GM23338 (cell line): ENCODE results near the gene AGRN. TPM values are rescaled to one million over a fixed set of nuclear protein-coding genes. Genes with fewer than 3 reads are reported as not detected.

Experiments
- ATAC-seq: fragments of 200-7000 bp; cut with Tn5 transposase; 3 replicates; pipeline ENCODE4 v1.9.1; 2020
- DNase-seq: peaks from one replicate; pipeline ENCODE4 v3.0.0-alpha.2; 2015; ENCODE audit warnings: low spot score
- H2AFZ ChIP-seq: fragments of 200-600 bp; sonication (generic); 2 replicates; pipeline ENCODE4 v1.8.0; 2016; ENCODE audit warnings: antibody characterized with exemption, mild to moderate bottlenecking, moderate library complexity
- H3F3A ChIP-seq: fragments of 200-600 bp; sonication (generic); replicated peaks from 2 replicates; pipeline ENCODE4 v1.8.0; 2017; ENCODE audit warnings: antibody characterized with exemption, mixed run types, low read depth
- H3K27ac ChIP-seq: fragments of 200-600 bp; sonication (generic); 2 replicates; pipeline ENCODE4 v1.6.1; 2016; ENCODE audit warnings: low read depth
- H3K27me3 ChIP-seq: fragments of 200-600 bp; sonication (generic); 2 replicates; pipeline ENCODE4 v1.8.0; 2016; ENCODE audit warnings: mild to moderate bottlenecking, mixed run types, moderate library complexity; ENCODE audit not compliant: insufficient read depth
- H3K36me3 ChIP-seq: fragments of 200-600 bp; sonication (generic); 2 replicates; pipeline ENCODE4 v1.8.0; 2016; ENCODE audit warnings: mild to moderate bottlenecking; ENCODE audit not compliant: insufficient read depth
- H3K4me1 ChIP-seq: fragments of 200-600 bp; sonication (generic); 2 replicates; pipeline ENCODE4 v1.8.0; 2016; ENCODE audit warnings: mild to moderate bottlenecking, moderate library complexity; ENCODE audit not compliant: insufficient read depth
- H3K4me2 ChIP-seq: fragments of 200-600 bp; sonication (generic); 2 replicates; pipeline ENCODE4 v1.7.1; 2017; ENCODE audit warnings: mixed run types
- H3K4me3 ChIP-seq: fragments of 200-600 bp; sonication (generic); 2 replicates; pipeline ENCODE4 v1.6.1; 2016; ENCODE audit warnings: mixed run types
- H3K79me2 ChIP-seq: fragments of 200-600 bp; sonication (generic); replicated peaks from 2 replicates; pipeline ENCODE4 v1.8.0; 2017; ENCODE audit warnings: mild to moderate bottlenecking; ENCODE audit not compliant: insufficient read depth
- H3K9me2 ChIP-seq: fragments of 200-600 bp; sonication (generic); 2 replicates; pipeline ENCODE4 v1.8.0; 2017; ENCODE audit not compliant: insufficient read depth
- H4K20me1 ChIP-seq: fragments of 200-600 bp; sonication (generic); replicated peaks from 2 replicates; pipeline ENCODE4 v1.8.0; 2017; ENCODE audit warnings: mild to moderate bottlenecking; ENCODE audit not compliant: insufficient read depth
- H3K27ac Mint-ChIP-seq: 2 replicates; pipeline ENCODE4 v1.8.0; 2020; ENCODE audit warnings: inconsistent platforms, mild to moderate bottlenecking, moderate library complexity, mixed read lengths
- H3K27me3 Mint-ChIP-seq: 3 replicates; pipeline ENCODE4 v1.8.0; 2022; ENCODE audit warnings: low read depth, mild to moderate bottlenecking, moderate library complexity, mixed read lengths, inconsistent platforms; ENCODE audit not compliant: insufficient read depth, poor library complexity
- H3K36me3 Mint-ChIP-seq: 3 replicates; pipeline ENCODE4 v1.8.0; 2021; ENCODE audit warnings: low read depth, mild to moderate bottlenecking, inconsistent platforms, moderate library complexity, mixed read lengths
- H3K4me1 Mint-ChIP-seq: 3 replicates; pipeline ENCODE4 v1.8.0; 2020; ENCODE audit warnings: mild to moderate bottlenecking, inconsistent platforms, mixed read lengths
- H3K4me3 Mint-ChIP-seq: 3 replicates; pipeline ENCODE4 v1.8.0; 2021; ENCODE audit warnings: moderate library complexity, mild to moderate bottlenecking, inconsistent platforms, mixed read lengths
- H3K9me3 Mint-ChIP-seq: 3 replicates; pipeline ENCODE4 v1.8.0; 2020; ENCODE audit warnings: moderate library complexity, mild to moderate bottlenecking, inconsistent platforms, mixed read lengths
- CREB1 ChIP-seq: fragments of 250-450 bp; sonication (Bioruptor Pico); IDR thresholded peaks from 2 replicates; pipeline ENCODE4 v1.5.0; 2020; ENCODE audit warnings: low read depth, mild to moderate bottlenecking, moderate library complexity
- CTCF ChIP-seq, 2 experiments: fragments of 200-600 bp in 1 of 2; sonication (generic) in 1 of 2; conservative IDR thresholded peaks; 2 replicates each; pipeline versions ENCODE4 v1.5.1 to v1.6.1; 2016 to 2017; ENCODE audit warnings: antibody characterized with exemption in 2 of 2, low read depth in 2 of 2, mild to moderate bottlenecking in 2 of 2, moderate library complexity in 1 of 2
- ETS1 ChIP-seq: IDR thresholded peaks from 2 replicates; pipeline ENCODE4 v1.6.1; 2016; ENCODE audit warnings: antibody characterized with exemption
- EZH2 ChIP-seq: fragments of 200-600 bp; sonication (generic); IDR thresholded peaks from one replicate; pipeline ENCODE4 v1.8.0; 2017; ENCODE audit warnings: antibody characterized with exemption, mild to moderate bottlenecking, low read depth; ENCODE audit not compliant: unreplicated experiment
- EZH2phosphoT487 ChIP-seq: fragments of 200-600 bp; sonication (generic); IDR thresholded peaks from one replicate; pipeline ENCODE4 v1.8.1; 2018; ENCODE audit warnings: antibody characterized with exemption; ENCODE audit not compliant: unreplicated experiment
- NANOG ChIP-seq: IDR thresholded peaks from 2 replicates; pipeline ENCODE4 v1.6.1; 2016; ENCODE audit warnings: antibody characterized with exemption, borderline replicate concordance
- REST ChIP-seq: IDR thresholded peaks from one replicate; pipeline ENCODE4 v1.6.1; 2018; ENCODE audit warnings: antibody characterized with exemption; ENCODE audit not compliant: unreplicated experiment
- STAT1 ChIP-seq: IDR thresholded peaks from one replicate; pipeline ENCODE4 v1.6.1; 2016; ENCODE audit warnings: antibody characterized with exemption; ENCODE audit not compliant: unreplicated experiment
- ZNF114 ChIP-seq: fragments of 250-450 bp; sonication (Bioruptor Pico); IDR thresholded peaks from 2 replicates; pipeline ENCODE4 v1.5.0; 2020; ENCODE audit warnings: mild to moderate bottlenecking, moderate library complexity
- ZNF331 ChIP-seq: fragments of 250-450 bp; sonication (Bioruptor Pico); IDR thresholded peaks from 2 replicates; pipeline ENCODE4 v1.5.0; 2020; ENCODE audit warnings: low read depth, mild to moderate bottlenecking, moderate library complexity
- polyA plus RNA-seq: library from polyadenylated mRNA; unstranded; fragments of >200 nt; fragmentation: Nextera tagmentation; extraction: Ambion mirVana; gene quantifications from 2 replicates; pipeline ENCODE4 v1.2.1, GENCODE V29; 2016
- total RNA-seq: library from RNA; depleted of rRNA; stranded (reverse); fragments of >200 nt; shearing (Covaris generic); gene quantifications from 2 replicates; pipeline ENCODE4 v1.2.3, GENCODE V29; 2014

AGRN gene
- total and polyA plus RNA-seq, 2 experiments from 2014 or later, result 12.3 to 185 TPM

- Histone ChIP-seq H3F3A (peaks cover 7% of the 10 kb centered on the region), H3K4me2 (no peak overlapping the region), H3K9me2 (no peaks in the 10 kb centered on the region), H3K79me2 (no peaks in the 10 kb centered on the region), H3K4me1 (no peaks in the 10 kb centered on the region; the same call in 1 of the 2 replicates), H3K4me3 (no peak overlapping the region), H3K27ac (no peak overlapping the region), H4K20me1 (0 out of 2 replicates have a peak, but pooled peaks cover 2% of the 10 kb centered on the region), H3K27me3 (peaks cover 17% of the 10 kb centered on the region; the same call in 1 of the 2 replicates), H3K36me3 (no peaks in the 10 kb centered on the region), H2AFZ (no peak overlapping the region)
- peaks cover 5% of the 10 kb centered on the region for H3K36me3 Mint-ChIP-seq
- peaks cover 5% of the 10 kb centered on the region for H3K9me3 Mint-ChIP-seq
- peaks cover 30% of the 10 kb centered on the region for H3K27me3 Mint-ChIP-seq
- TF ChIP-seq ETS1, result no peak
- no peak for TF ChIP-seq ZNF114 (CRISPR knock-in tag)
- TF ChIP-seq STAT1, result no peak
- no peak for TF ChIP-seq NANOG
- TF ChIP-seq EZH2, result no peak
- TF ChIP-seq REST, result no peak
- no peak overlapping the region for H3K27ac Mint-ChIP-seq
- H3K4me1 Mint-ChIP-seq, result peaks cover 4% of the 10 kb centered on the region
- no peak overlapping the region for H3K4me3 Mint-ChIP-seq
- DNase-seq, result no peak
- no peak for ATAC-seq
Observed at GRCh38 chr1:973459-974292, 46.2 kb upstream of the AGRN start.

GRCh38 chr1:974293-974640, 45.7 kb upstream of the AGRN start:
- H3K4me3 ChIP-seq, result no peak overlapping the region
- H3F3A ChIP-seq, result peaks cover 5% of the 10 kb centered on the region
- H3K79me2 ChIP-seq, result no peaks in the 10 kb centered on the region
- no peaks in the 10 kb centered on the region; the same call in 1 of the 2 replicates for H3K4me1 ChIP-seq
- no peaks in the 10 kb centered on the region for H3K9me2 ChIP-seq
- H3K27me3 ChIP-seq, result peaks cover 11% of the 10 kb centered on the region; the same call in 1 of the 2 replicates
- no peak overlapping the region for H3K4me2 ChIP-seq
- Mint-ChIP-seq H3K27me3 (peaks cover 24% of the 10 kb centered on the region), H3K27ac (no peak overlapping the region), H3K4me3 (no peak overlapping the region), H3K4me1 (peaks cover 4% of the 10 kb centered on the region), H3K9me3 (peaks cover 5% of the 10 kb centered on the region), H3K36me3 (peaks cover 5% of the 10 kb centered on the region)
- TF ChIP-seq CTCF (conservative IDR thresholded peaks at IDR 0.05; ENCODE audit: low read depth in 2 of 2) (no peak), ETS1 (no peak), CREB1 (CRISPR knock-in tag) (no peak), ZNF331 (CRISPR knock-in tag) (no peak), ZNF114 (CRISPR knock-in tag) (no peak), EZH2phosphoT487 (no peak), NANOG (no peak)
- H2AFZ ChIP-seq, result no peak overlapping the region
- ATAC-seq (no peak), DNase-seq (no peak)
- H3K36me3 ChIP-seq, result no peaks in the 10 kb centered on the region
- 0 out of 2 replicates have a peak, but pooled peaks cover 2% of the 10 kb centered on the region for H4K20me1 ChIP-seq
- H3K27ac ChIP-seq, result no peak overlapping the region
